Stimulated activated CD4-positive, alpha-beta T cell treated with anti-CD3 and anti-CD28 coated beads, Interleukin-4, amount 100 ng/mL, for 24 hours (primary cell): ENCODE measurements around the gene TRIM71.
"Not testable (repeated sequence)": the region's sequence is repeated elsewhere in the genome, so short reads cannot be mapped to it uniquely, and the experiment has no call there.

Experiments
- DNase-seq: peaks from one replicate; pipeline ENCODE4 v3.0.0-alpha.2; 2020

TRIM71 gene

DNA sequence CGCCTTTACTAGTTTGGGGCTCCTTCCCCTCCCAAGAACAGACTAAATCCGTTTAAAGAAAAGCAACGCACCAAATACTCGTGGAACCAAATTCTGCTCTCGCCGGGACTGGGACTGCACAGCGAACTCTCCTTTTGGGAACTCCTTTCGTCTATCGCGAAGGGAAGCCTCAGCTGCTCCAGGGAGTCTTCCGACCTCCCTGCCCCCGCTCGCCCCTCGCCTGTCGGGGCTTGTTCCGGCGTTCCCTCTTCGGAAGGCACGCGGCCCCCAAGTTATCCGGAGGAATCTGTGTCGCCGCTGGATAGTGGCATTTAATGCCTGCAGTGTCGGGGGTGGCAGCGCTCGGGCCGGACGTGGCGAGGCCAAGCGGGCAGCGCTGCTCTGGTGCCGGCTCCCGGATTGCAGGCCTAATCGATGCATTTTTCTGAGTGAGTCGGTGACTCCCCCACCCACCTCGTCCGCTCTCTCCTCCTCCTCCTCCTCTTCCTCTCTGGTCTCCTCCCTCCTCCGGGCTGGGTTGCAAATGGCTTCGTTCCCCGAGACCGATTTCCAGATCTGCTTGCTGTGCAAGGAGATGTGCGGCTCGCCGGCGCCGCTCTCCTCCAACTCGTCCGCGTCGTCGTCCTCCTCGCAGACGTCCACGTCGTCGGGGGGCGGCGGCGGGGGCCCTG is at the start of gene TRIM71:
TRIM71 (plus strand) TSS at position 440 of the 671 bp plus-strand sequence; CDS start at position 524, 84 bp downstream.
- peak; percentile 3 for DNase-seq

- DNase-seq: no peak
These were observed 39.4 kb upstream of the TRIM71 start for GRCh38 chr3:32778389-32778788.

- no peak for DNase-seq
These were observed 37.6 kb upstream of the TRIM71 start for GRCh38 chr3:32780071-32780734.

DNA sequence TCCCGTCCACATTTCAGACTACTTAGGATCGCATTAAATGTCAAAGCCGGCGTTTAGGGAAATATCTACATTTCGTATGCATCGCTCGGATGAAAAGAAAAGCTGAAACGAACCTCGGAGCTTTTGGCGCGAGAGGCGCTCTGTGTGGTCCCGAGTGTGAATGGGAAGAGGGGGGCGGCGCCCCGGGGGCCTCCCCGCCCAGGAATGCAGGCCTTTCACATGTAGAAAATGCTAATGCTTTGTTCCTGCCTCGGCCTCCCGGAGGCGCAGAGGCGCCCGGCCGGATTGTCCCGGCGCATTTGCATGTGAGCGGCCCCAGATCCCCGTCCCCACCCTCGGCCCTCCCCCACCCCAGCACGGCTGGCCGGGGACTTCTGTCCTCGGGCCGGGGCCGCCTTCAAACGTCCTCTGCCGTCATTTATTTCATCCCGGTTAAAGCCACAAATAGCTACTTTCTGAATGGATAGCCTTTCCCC is 37.0 kb upstream of the TRIM71 start:
- DNase-seq: peak; percentile 10

DNA sequence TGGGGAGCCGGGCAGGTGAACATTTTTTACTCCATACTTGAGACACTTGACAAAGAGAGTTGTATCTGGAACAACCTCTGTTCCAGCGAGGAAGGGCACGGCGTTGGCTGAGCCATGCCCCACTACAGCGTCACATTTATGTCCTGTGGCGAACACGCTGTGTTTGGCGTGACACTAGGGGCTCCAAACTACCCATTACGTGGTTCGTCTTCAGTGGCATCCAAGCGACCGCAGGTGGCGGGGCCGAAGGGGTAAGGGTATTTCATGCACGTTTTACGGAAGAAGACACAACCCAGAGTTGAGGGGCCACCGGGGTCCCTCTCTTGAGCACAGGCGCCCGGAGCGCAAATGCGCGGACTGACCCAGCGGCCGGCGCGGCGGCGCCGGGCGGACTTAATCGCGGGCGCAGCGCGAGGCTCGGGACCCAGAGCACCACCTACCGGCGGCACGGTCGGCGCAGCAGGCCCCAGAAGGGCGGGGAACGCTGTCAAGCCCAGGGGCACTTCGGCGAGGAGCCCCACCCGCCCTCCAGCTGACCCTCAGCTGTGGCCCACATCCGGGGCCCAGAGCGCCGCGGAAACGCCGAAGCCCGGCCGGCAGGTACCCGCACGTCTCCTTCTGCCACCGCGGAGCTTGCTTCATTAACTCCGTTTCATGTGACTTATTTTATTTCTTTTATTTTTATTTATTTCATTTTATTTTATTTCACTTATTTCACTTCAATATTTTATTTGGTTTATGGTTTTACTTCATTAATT is 36.4 kb upstream of the TRIM71 start:
- peak; percentile 70 for DNase-seq

DNA sequence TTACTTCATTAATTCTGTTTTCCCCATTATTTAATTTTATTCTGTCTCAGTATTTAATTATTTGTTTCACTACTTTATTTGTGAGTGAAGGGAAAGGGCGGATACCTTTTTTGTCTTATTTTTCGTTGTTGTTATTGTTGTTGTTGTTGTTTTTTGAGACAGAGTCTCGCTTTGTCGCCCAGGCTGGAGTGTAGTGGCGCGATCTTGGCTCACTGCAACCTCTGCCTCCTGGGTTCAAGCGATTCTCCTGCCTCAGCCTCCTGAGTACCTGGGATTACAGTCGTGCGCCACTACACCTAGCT is 35.9 kb upstream of the TRIM71 start:
- not testable (repeated sequence) for DNase-seq

GRCh38 chr3:32782407-32782806 is 35.4 kb upstream of the TRIM71 start:
- DNase-seq: no peak

GRCh38 chr3:32791833-32792232 is 26.0 kb upstream of the TRIM71 start:
- DNase-seq: no peak

GRCh38 chr3:32794487-32795308 is 23.1 kb upstream of the TRIM71 start:
- DNase-seq: no peak

- DNase-seq: not testable (repeated sequence)
These were observed 21.3 kb upstream of the TRIM71 start for GRCh38 chr3:32796384-32796950.

DNA sequence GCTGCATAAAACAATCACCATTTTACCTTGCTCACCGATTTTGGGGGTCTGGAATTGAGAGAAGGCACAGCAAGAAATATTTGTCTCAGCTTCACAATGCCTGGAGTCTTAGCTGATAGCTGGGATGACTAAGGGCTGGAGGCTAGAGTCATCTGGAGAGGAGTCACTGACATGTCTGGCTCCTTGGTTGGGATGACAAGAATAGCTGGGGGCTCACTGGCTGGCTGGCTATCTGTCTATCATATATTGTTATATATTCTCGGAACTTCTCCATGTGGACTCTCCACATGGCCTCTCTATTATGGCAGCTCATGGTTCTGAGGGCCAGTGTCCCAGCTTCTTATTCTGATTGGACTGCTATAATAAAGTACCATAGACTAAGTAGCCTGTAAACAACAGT is 20.0 kb upstream of the TRIM71 start:
- DNase-seq: no peak

DNA sequence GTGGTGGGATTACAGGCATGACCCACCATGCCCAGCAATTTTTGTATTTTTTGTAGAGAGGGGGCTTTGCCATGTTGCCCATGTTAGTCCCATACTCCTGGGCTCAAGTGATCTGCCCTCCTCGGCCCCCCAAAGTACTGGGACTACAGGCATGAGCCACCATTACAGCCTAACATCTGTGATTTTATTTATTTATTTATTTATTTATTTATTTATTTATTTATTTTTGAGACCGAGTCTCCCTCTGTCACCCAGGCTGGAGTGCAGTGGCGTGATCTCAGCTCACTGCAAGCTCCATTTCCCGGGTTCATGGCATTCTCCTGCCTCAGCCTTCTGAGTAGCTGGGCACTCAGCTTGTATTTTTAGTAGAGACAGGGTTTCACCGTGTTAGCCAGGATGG is 16.4 kb upstream of the TRIM71 start:
- not testable (repeated sequence) for DNase-seq

DNA sequence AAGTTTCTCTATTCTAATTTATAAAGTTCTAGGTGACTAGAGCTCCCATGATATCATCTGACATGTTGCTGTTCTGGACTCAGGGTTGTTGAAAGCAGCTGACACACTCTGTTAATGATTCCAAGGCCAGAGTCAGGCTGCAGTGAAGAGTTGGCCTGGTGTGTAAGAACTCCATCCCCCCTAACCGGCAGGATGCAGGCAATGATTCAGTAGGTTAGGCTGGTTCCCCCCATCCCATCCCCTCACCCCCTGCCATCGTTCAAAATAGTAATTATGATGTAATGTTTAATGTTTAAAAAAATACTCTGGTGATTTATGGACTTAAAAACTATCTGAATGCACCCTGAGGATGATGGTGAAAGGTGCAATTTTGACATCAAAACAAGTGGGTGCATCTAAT is 4.6 kb upstream of the TRIM71 start:
- DNase-seq: no peak

- no peak for DNase-seq
These were observed 3.4 kb upstream of the TRIM71 start for GRCh38 chr3:32814361-32814760.

GRCh38 chr3:32815841-32816438 is 1.9 kb upstream of the TRIM71 start:
- DNase-seq: no peak

GRCh38 chr3:32816439-32817256 is 1.1 kb upstream of the TRIM71 start:
- DNase-seq: peak; percentile 5

- DNase-seq: no peak
These were observed 590 bp upstream of the TRIM71 start for GRCh38 chr3:32817257-32817557.

- DNase-seq: no peak
These were observed 602 bp downstream of the TRIM71 start for GRCh38 chr3:32818229-32818969.

DNA sequence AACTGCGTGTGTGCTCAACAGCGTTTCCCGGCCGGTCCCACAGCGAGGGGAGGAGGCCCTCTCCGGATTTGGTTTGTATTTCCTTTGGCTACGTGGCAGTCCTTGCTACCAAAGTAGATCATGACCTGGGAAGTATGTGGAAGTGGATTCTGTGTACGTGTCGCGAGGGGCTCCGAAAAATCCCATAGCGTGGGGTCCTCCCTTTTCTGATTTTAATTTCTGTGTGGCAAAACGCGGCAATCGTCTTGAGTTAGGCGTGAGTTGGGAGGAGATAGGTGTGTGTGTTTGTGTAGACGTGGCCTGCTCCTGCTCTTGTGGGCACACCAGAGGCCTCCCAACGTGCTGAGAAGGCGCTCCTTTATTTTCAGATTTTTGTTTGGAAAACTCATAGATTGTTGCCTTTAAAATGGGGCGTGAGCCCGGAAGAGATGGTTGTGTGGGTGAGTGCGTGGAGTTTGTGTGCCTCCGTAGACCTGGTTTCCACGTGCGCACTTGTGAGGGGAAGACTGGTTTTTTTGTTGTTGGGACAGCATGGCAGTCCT is 1.2 kb downstream of the TRIM71 start:
- DNase-seq: no peak

DNA sequence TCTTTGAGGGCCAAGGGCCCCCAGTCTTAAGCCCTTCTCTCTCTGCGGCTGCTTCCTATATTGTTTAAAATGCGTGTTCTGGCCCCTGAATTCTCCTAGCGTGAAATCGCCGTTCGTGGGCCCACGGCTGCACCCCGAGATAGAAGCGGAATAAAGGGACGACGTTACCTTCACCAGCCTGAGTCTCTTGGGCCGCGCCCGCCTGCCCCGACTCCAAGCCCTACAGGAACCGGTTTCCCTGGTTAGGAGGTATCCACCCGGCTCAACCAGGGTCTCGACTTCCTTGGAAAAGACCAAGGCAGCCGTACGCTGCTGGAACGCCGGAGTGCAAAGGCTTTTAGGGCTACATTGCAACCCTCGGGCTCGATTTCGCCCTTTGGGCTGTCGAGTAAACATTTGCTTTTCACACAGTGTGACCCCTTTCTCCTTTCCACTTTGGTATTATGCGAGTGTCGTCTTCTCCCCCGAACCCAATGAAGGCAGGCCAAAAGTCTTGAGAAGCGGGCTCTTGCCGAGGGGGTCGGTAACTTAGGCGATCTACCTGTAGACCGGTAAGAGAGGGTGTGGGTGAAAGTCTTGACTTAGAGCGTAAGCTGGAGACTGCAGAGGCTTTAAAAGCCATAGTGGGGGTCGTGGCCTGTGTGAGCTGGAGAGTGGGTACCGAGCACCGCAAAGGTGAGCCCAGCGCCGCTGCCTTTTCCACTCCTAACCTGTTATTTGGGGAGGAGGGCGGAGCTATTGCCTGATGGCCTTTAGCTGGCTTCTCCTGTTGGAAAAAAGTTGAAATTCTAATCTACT is 2.0 kb downstream of the TRIM71 start:
- DNase-seq: no peak
